Activated T-cell treated with anti-CD3 and anti-CD28 coated beads, Interleukin-2, amount 50 U/mL, for 72 hours (primary cell): ENCODE data around the gene FFAR1. TPM values are rescaled to one million over a fixed set of nuclear protein-coding genes. Genes with fewer than 3 reads are reported as not detected.

Experiments
- total RNA-seq, 2 donors: library from RNA; stranded (reverse); gene quantifications; one replicate each; pipeline ENCODE4 v1.2.3, GENCODE V29; 2022

Gene FFAR1
- total RNA-seq, 2 donors from 2014 or later, result 0.67 to 1.4 TPM

Other genes with a start within 250 kb of the FFAR1 start
- gene FXYD3, start 232.1 kb upstream of the FFAR1 start, total RNA-seq, result not detected
- under 1 TPM; 0.72 to 1.00 TPM for gene LGI4, start 212.8 kb upstream of the FFAR1 start, total RNA-seq
- gene FXYD1, start 209.1 kb upstream of the FFAR1 start, total RNA-seq, result 1 to 10 TPM; 1.6 to 2.0 TPM
- gene FXYD7, start 204.6 kb upstream of the FFAR1 start, total RNA-seq, result 1 to 10 TPM; 1.0 to 1.2 TPM
- gene FXYD5, start 193.2 kb upstream of the FFAR1 start, total RNA-seq, result 100 to 1,000 TPM; 331 to 342 TPM
- gene FAM187B, start 119.2 kb upstream of the FFAR1 start, total RNA-seq, result not detected
- gene LSR, start 98.9 kb upstream of the FFAR1 start, total RNA-seq, result 10 to 100 TPM; 24.2 to 41.1 TPM
- gene USF2, start 78.9 kb upstream of the FFAR1 start, total RNA-seq, result 100 to 1,000 TPM; 202 to 212 TPM
- gene HAMP, start 65.4 kb upstream of the FFAR1 start, total RNA-seq, result 1 to 10 TPM; 1.2 to 2.4 TPM
- gene MAG, start 55.7 kb upstream of the FFAR1 start, total RNA-seq, result under 1 TPM; 0.29 to 0.83 TPM
- gene CD22, start 18.7 kb upstream of the FFAR1 start, total RNA-seq, result 10 to 100 TPM; 39.1 to 44.5 TPM
- gene FFAR3, start 10.6 kb downstream of the FFAR1 start, total RNA-seq, result 1 to 10 TPM; 6.6 to 8.8 TPM
- gene GPR42, start 23.2 kb downstream of the FFAR1 start, total RNA-seq, result 1 to 10 TPM; 1.1 to 1.9 TPM
- not detected for gene FFAR2, start 100.4 kb downstream of the FFAR1 start, total RNA-seq
- gene KRTDAP, start 142.6 kb downstream of the FFAR1 start, total RNA-seq, result not detected
- 1 to 10 TPM; 3.7 to 7.5 TPM for gene DMKN, start 165.7 kb downstream of the FFAR1 start, total RNA-seq
- gene SBSN, start 180.4 kb downstream of the FFAR1 start, total RNA-seq, result under 1 TPM in 1 of 2 donors, not detected in 1; 0.21 TPM
- gene GAPDHS, start 185.6 kb downstream of the FFAR1 start, total RNA-seq, result not detected
- gene TMEM147, start 197.7 kb downstream of the FFAR1 start, total RNA-seq, result 10 to 100 TPM; 79.0 to 87.8 TPM
- not detected for gene ATP4A, start 215.8 kb downstream of the FFAR1 start, total RNA-seq
- not detected for gene PMIS2, start 238.3 kb downstream of the FFAR1 start, total RNA-seq